HL-60 (cell line): ENCODE data around the gene PAM16.

ENCODE experiments used
- DNase-seq, 2 experiments: peaks; one replicate each; pipeline ENCODE4 v3.0.0-alpha.2; 2010 to 2020; ENCODE audit warnings: low read depth in 1 of 2, low spot score in 1 of 2
- H3K27ac ChIP-seq: fragments of 250-450 bp; sonication (Bioruptor Pico); replicated peaks from 2 replicates; pipeline ENCODE4 v1.5.1; 2020; ENCODE audit warnings: mild to moderate bottlenecking, moderate library complexity
- H3K27me3 ChIP-seq: fragments of 250-450 bp; sonication (Bioruptor Pico); 2 replicates; pipeline ENCODE4 v1.5.1; 2021; ENCODE audit warnings: mild to moderate bottlenecking, moderate library complexity; ENCODE audit not compliant: insufficient read depth, poor library complexity, severe bottlenecking
- H3K4me3 ChIP-seq: replicated peaks from 2 replicates; pipeline ENCODE4 v1.5.1; 2011; ENCODE audit warnings: mild to moderate bottlenecking, control low read depth, low read length; ENCODE audit not compliant: insufficient read depth
- GABPA ChIP-seq: IDR thresholded peaks from 2 replicates; pipeline ENCODE4 v1.6.1; 2012; ENCODE audit warnings: low read depth
- POLR2AphosphoS5 ChIP-seq: IDR thresholded peaks from 2 replicates; pipeline ENCODE4 v1.6.1; 2012; ENCODE audit warnings: low read depth
- SPI1 ChIP-seq: IDR thresholded peaks from 2 replicates; pipeline ENCODE4 v1.6.1; 2012; ENCODE audit warnings: low read depth, mild to moderate bottlenecking, borderline replicate concordance
- TF ChIP-seq, protein P1 (sequence below): IDR thresholded peaks from one replicate; pipeline ENCODE4 v1.5.1; 2011; ENCODE audit warnings: low read length, control low read depth, inconsistent platforms; ENCODE audit not compliant: insufficient read depth
- TF ChIP-seq, protein P2 (sequence below): IDR thresholded peaks from 2 replicates; pipeline ENCODE4 v1.6.1; 2012; ENCODE audit warnings: low read depth; ENCODE audit not compliant: insufficient replicate concordance

PAM16 gene

DNA sequence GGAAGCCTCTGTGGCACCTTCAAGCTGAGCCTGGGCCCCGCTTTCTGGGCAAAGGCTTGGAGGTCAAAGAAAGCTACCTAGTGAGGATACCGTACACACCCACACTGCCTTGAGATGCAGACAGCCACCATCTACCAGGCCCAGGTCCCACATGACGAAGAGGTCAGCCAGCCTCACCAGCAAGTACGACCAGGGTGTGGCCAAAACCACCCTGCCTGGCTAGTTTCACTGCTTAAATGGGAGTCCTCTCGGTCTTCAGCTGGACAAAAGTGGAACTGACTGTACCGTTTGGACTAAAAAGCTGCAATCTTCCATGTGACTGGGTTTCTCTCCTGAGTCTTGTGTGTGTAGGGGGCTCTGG is 42.1 kb upstream of the PAM16 start:
- no peak overlapping the region for H3K27ac ChIP-seq
- no peak for TF ChIP-seq POLR2AphosphoS5
- TF ChIP-seq GABPA = no peak
- TF ChIP-seq, protein P1, sequence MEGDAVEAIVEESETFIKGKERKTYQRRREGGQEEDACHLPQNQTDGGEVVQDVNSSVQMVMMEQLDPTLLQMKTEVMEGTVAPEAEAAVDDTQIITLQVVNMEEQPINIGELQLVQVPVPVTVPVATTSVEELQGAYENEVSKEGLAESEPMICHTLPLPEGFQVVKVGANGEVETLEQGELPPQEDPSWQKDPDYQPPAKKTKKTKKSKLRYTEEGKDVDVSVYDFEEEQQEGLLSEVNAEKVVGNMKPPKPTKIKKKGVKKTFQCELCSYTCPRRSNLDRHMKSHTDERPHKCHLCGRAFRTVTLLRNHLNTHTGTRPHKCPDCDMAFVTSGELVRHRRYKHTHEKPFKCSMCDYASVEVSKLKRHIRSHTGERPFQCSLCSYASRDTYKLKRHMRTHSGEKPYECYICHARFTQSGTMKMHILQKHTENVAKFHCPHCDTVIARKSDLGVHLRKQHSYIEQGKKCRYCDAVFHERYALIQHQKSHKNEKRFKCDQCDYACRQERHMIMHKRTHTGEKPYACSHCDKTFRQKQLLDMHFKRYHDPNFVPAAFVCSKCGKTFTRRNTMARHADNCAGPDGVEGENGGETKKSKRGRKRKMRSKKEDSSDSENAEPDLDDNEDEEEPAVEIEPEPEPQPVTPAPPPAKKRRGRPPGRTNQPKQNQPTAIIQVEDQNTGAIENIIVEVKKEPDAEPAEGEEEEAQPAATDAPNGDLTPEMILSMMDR = no peak
- TF ChIP-seq SPI1 = no peak
- TF ChIP-seq, protein P2, sequence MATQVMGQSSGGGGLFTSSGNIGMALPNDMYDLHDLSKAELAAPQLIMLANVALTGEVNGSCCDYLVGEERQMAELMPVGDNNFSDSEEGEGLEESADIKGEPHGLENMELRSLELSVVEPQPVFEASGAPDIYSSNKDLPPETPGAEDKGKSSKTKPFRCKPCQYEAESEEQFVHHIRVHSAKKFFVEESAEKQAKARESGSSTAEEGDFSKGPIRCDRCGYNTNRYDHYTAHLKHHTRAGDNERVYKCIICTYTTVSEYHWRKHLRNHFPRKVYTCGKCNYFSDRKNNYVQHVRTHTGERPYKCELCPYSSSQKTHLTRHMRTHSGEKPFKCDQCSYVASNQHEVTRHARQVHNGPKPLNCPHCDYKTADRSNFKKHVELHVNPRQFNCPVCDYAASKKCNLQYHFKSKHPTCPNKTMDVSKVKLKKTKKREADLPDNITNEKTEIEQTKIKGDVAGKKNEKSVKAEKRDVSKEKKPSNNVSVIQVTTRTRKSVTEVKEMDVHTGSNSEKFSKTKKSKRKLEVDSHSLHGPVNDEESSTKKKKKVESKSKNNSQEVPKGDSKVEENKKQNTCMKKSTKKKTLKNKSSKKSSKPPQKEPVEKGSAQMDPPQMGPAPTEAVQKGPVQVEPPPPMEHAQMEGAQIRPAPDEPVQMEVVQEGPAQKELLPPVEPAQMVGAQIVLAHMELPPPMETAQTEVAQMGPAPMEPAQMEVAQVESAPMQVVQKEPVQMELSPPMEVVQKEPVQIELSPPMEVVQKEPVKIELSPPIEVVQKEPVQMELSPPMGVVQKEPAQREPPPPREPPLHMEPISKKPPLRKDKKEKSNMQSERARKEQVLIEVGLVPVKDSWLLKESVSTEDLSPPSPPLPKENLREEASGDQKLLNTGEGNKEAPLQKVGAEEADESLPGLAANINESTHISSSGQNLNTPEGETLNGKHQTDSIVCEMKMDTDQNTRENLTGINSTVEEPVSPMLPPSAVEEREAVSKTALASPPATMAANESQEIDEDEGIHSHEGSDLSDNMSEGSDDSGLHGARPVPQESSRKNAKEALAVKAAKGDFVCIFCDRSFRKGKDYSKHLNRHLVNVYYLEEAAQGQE = no peak
- DNase-seq = no peak
- H3K4me3 ChIP-seq = no peak overlapping the region
- no peaks in the 10 kb centered on the region for H3K27me3 ChIP-seq

DNA sequence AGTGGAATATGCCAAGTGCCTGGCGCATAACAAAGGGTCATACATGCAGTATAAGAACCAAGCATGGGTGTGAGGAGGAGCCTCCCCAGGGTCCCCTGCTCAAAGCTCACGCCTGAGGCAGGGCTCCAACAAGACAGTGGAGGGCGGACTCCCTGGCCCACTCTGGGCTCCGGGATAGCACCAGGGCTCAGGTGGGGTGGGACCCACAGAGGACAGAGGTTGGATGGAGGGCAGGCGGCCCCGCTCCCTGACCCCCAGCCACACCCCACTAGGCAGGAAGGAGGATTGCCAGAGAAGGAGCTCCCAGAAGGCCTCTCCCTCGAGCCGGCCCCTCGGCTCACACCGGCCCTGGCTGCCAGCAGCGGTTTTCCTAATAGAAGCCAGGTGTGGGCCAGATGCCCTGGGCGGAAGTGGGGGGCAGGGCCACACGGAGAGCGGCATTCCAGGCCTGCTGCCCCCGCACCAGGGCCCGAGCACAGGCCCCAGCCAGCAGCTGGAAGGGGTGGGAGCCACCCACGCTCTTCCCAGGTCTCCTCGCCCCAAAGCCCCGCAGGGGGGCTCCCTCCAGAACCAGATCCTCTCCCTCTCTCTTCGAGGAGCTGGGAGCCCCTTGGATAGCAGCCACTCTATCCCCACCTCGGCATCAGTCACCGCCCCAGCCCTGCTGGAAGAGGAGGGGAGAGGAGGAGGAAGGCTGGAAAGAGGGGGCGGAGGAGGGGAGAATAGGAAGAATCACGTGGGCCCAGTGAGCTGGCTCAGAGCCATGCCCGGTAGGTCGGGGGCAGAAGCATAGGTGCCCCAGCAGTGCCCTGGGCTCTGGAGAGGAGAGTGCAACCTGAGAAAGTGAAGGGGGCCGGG is 41.5 kb upstream of the PAM16 start:
- H3K27ac ChIP-seq = no peak overlapping the region
- no peaks in the 10 kb centered on the region for H3K27me3 ChIP-seq
- TF ChIP-seq POLR2AphosphoS5 (no peak), GABPA (no peak), SPI1 (no peak)
- TF ChIP-seq, protein P2 = no peak
- TF ChIP-seq, protein P1 = no peak
- no peak overlapping the region for H3K4me3 ChIP-seq
- no peak for DNase-seq

DNA sequence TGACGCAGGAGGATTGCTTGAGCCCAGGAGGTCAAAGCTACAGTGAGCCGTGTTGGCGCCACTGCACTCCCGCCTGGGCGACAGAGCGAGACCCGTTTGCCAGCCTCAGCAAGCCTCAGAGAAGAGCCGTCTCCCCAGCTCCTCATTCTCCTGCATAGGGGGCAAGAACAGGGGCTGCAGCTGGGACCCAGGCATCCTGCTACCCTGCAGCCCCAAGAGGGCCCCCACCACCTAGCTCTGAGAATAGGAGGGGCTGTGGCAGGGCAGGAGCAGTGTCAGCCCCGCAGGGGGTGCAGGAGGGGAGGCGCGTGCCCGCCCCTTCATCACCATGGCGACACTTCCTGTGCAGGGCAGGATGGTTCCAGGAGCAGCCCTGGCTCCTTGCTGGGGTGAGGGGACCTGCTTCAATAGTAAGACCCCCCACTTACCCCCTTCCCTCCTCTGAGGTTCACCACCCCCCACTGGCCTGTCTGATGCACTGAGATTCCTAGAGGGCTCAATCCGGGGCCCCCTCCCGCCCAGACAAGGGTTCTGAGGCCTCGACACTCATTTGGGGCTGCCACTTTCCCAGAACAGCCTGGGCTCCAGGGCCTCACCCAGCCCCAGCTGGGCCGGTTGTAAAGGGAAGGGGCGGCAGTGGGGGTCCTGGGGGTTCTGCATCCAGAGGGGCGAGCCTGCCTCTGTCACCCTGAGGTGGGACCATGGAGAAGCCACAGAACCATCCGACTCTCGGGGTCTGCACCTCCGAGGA is 40.7 kb upstream of the PAM16 start:
- no peak overlapping the region for H3K27ac ChIP-seq
- DNase-seq = no peak
- no peak overlapping the region for H3K4me3 ChIP-seq
- H3K27me3 ChIP-seq = no peaks in the 10 kb centered on the region
- TF ChIP-seq, protein P1 = no peak
- TF ChIP-seq GABPA = no peak
- TF ChIP-seq, protein P2 = no peak
- TF ChIP-seq POLR2AphosphoS5 = no peak
- no peak for TF ChIP-seq SPI1
